ENCODE data around the gene RHOT2. TPM values are rescaled to one million over a fixed set of nuclear protein-coding genes. Genes with fewer than 3 reads are reported as not detected.
A peak's percentile ranks its signal among the peaks of the same experiment; 100 is the strongest.

RHOT2 gene
- total and polyA plus RNA-seq, 9 donors = 11.6 to 100 (median 80.6) TPM

- WGBS, 3 donors = 65 to 83% (median 80%) methylated on average over 22 to 23 of the region's 23 CpGs
- intact Hi-C loops (cut with DNase I) = no loop called here
- Histone ChIP-seq H3K4me1 (ENCODE audit: insufficient read depth) (peaks cover 16% of the 10 kb centered on the region), H3K27ac (no peak overlapping the region), H3K36me3 (no peaks in the 10 kb centered on the region), H3K9me3 (no peaks in the 10 kb centered on the region), H3K27me3 (no peaks in the 10 kb centered on the region), H3K4me3 (no peak overlapping the region)
- no peak for TF ChIP-seq EP300 (IDR thresholded peaks at IDR 0.05)
- TF ChIP-seq CTCF (IDR thresholded peaks at IDR 0.05) = no peak
- TF ChIP-seq POLR2A (IDR thresholded peaks at IDR 0.05) = no peak
- peak in 2 of 5 donors; percentile 36 to 52 for DNase-seq
Observed at GRCh38 chr16:676913-677312, 9.0 kb downstream of the RHOT2 start.

DNA sequence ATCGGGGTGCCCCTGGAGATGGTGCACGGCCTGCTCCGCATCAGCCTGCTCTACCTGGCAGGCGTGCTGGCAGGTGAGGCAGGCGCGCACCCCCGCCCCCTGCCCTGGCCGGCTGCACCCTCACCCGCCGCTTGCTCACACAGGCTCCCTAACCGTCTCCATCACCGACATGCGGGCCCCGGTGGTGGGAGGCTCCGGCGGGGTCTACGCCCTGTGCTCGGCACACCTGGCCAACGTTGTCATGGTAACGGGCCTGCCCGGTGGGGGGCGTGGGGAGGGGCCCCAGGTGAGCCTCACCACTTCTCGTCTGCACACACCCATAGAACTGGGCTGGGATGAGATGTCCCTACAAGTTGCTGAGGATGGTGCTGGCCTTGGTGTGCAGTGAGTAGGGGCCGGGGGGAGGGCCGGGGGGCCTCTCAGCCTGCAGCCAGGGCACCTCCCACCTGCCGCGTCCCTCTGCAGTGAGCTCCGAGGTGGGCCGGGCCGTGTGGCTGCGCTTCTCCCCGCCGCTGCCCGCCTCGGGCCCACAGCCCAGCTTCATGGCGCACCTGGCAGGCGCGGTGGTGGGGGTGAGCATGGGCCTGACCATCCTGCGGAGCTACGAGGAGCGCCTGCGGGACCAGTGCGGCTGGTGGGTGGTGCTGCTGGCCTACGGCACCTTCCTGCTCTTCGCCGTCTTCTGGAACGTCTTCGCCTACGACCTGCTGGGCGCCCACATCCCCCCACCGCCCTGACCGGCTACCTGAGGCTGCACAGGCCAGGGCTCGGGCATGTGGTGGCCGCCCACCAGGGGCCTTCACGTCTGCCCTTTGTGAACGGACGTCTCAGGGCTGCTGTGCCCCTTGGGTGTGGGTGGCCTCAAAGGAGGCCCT lies 9.6 kb downstream of the RHOT2 start:
- 50 to 69% (median 63%) methylated on average over 39 to 57 of the region's 57 CpGs for WGBS, 3 donors
- TF ChIP-seq CTCF (IDR thresholded peaks at IDR 0.05) (no peak), EP300 (IDR thresholded peaks at IDR 0.05) (no peak), POLR2A (IDR thresholded peaks at IDR 0.05) (no peak)
- H3K4me1 ChIP-seq (ENCODE audit: insufficient read depth) = peaks cover 16% of the 10 kb centered on the region
- DNase-seq = peak in 2 of 5 donors; percentile 29 to 50
- H3K36me3 ChIP-seq = no peaks in the 10 kb centered on the region
- H3K27ac ChIP-seq = no peak overlapping the region
- no peak overlapping the region for H3K4me3 ChIP-seq
- H3K9me3 ChIP-seq = no peaks in the 10 kb centered on the region
- no peaks in the 10 kb centered on the region for H3K27me3 ChIP-seq
- intact Hi-C loops (cut with DNase I) = no loop called here

GRCh38 chr16:678209-678857 lies 10.4 kb downstream of the RHOT2 start:
- no peaks in the 10 kb centered on the region for H3K36me3 ChIP-seq
- intact Hi-C loops (cut with DNase I) = no loop called here
- TF ChIP-seq CTCF (IDR thresholded peaks at IDR 0.05) = no peak
- no peak overlapping the region for H3K4me3 ChIP-seq
- H3K4me1 ChIP-seq (ENCODE audit: insufficient read depth) = peaks cover 20% of the 10 kb centered on the region
- 62 to 72% (median 70%) methylated on average over 21 of the region's 21 CpGs for WGBS, 3 donors
- H3K9me3 ChIP-seq = no peaks in the 10 kb centered on the region
- H3K27ac ChIP-seq = no peak overlapping the region
- peak in 3 of 5 donors; percentile 40 to 63 (median 57) for DNase-seq
- no peaks in the 10 kb centered on the region for H3K27me3 ChIP-seq

- Histone ChIP-seq H3K27me3 (no peaks in the 10 kb centered on the region), H3K27ac (peak overlapping the region; percentile 67 to 78), H3K36me3 (no peaks in the 10 kb centered on the region), H3K4me3 (peak overlapping the region; percentile 51), H3K9me3 (no peaks in the 10 kb centered on the region), H3K4me1 (ENCODE audit: insufficient read depth) (peaks cover 25% of the 10 kb centered on the region)
- 19 to 32% (median 30%) methylated on average over 29 to 52 of the region's 52 CpGs for WGBS, 3 donors
- no peak for TF ChIP-seq EP300 (IDR thresholded peaks at IDR 0.05)
- TF ChIP-seq POLR2A (IDR thresholded peaks at IDR 0.05) = no peak
- TF ChIP-seq CTCF (IDR thresholded peaks at IDR 0.05) = no peak
- intact Hi-C loops (cut with DNase I) = no loop called here
- peak; percentile 71 to 83 (median 82) for DNase-seq
Observed at GRCh38 chr16:678858-679813, 11.2 kb downstream of the RHOT2 start.
